ENCODE results near the gene COPS8. TPM values are rescaled to one million over a fixed set of nuclear protein-coding genes. Genes with fewer than 3 reads are reported as not detected.

The COPS8 gene
- total and polyA plus RNA-seq, 2 of the 4 experiments (the other 2 are of a cell fraction), result 47.0 to 64.9 TPM

GRCh38 chr2:237128026-237128703 lies 42.5 kb downstream of the COPS8 start:
- H3K56ac ChIP-seq (ENCODE audit: extremely low read depth, insufficient read depth, low read length), result peak overlapping the region; percentile 37; the same call in 1 of the 2 replicates
- H2AK5ac ChIP-seq (ENCODE audit: low read depth, low read length), result peak overlapping the region; percentile 94
- H4K8ac ChIP-seq (ENCODE audit: low read depth in 2 of 2, low read length in 2 of 2), result peak overlapping the region; percentile 58 to 88
- peak overlapping the region; percentile 81 for H3K18ac ChIP-seq (ENCODE audit: low read depth, low read length)
- no peaks in the 10 kb centered on the region for H3K36me3 ChIP-seq (ENCODE audit: control insufficient read depth, insufficient read depth, low read length)
- peaks cover 29% of the 10 kb centered on the region for H3K9me1 ChIP-seq (ENCODE audit: insufficient read depth, low read length)
- peak overlapping the region; percentile 95 for H3K14ac ChIP-seq (replicated peaks; ENCODE audit: low read depth, low read length)
- H3K9ac ChIP-seq (ENCODE audit: low read depth, low read length), result peak overlapping the region; percentile 18
- peak overlapping the region; percentile 95 for H3K23ac ChIP-seq (ENCODE audit: low read depth, low read length)
- WGBS, 2 experiments (ENCODE audit: extremely low coverage in 2 of 2, insufficient read length in 1 of 2), result 9% methylated on average over 6 of the region's 11 CpGs; no CpG with 5 or more reads in 1 of the 2 experiments
- intact Hi-C loops (cut with micrococcal nuclease) (loop anchor here (10.0 kb wide), 1 partner anchor 347 kb away; no protein-coding TSS in a partner anchor), dilution Hi-C loops (cut with HindIII; ENCODE audit: low sequenced_read_pairs, unreplicated experiment) (no loop called here), in situ Hi-C loops (cut with MboI; ENCODE audit: low sequenced_read_pairs) (no loop called here)
- ChIA-PET POLR2A (ENCODE audit: unreplicated experiment) (interaction anchor here (1.2 kb wide), 2 partner anchors 43 to 152 kb away, joined by 4 to 6 read pairs; partner anchors contain the start of gene COPS8), CTCF (interaction anchor here (0.8 kb wide), 1 partner anchor 645 kb away, joined by 3 read pairs; no protein-coding TSS in a partner anchor)
- DNase-seq (peak; percentile 100), ATAC-seq (ENCODE audit: low read depth) (peak; percentile 97)
- H2BK5ac ChIP-seq (ENCODE audit: low read depth, low read length, poor library complexity, severe bottlenecking), result peak overlapping the region; percentile 92
- H2BK15ac ChIP-seq (ENCODE audit: low read depth, low read length), result peak overlapping the region; percentile 95; the same call in 2 of the 3 replicates
- peak overlapping the region; percentile 91 for H2BK20ac ChIP-seq (ENCODE audit: low read depth, low read length)
- H3K9me3 ChIP-seq (ENCODE audit: control insufficient read depth, insufficient read depth, low read length), result no peaks in the 10 kb centered on the region; the same call in 1 of the 2 replicates
- H4K5ac ChIP-seq (ENCODE audit: low read depth, low read length), result peak overlapping the region; percentile 76
- no peaks in the 10 kb centered on the region for H4K20me1 ChIP-seq (ENCODE audit: insufficient read depth, low read length)
- no TSS peak for BruUV-seq (replicated peaks)
- peak overlapping the region; percentile 98 for H4K91ac ChIP-seq (ENCODE audit: insufficient read depth, low read depth, low read length)
- peak overlapping the region; percentile 98 for H2BK120ac ChIP-seq (ENCODE audit: low read depth, low read length)
- H3K79me1 ChIP-seq (ENCODE audit: low read depth in 1 of 2, low read length in 2 of 2), result peaks cover 0 to 28% of the 10 kb centered on the region in 2 experiments; a peak in 3 of 4 replicates
- no peak overlapping the region for H3K4me3 ChIP-seq (ENCODE audit: insufficient read depth, low read depth, low read length)
- H3K27me3 ChIP-seq (ENCODE audit: control insufficient read depth, insufficient read depth, low read length), result no peaks in the 10 kb centered on the region
- peak overlapping the region; percentile 9; the same call in 1 of the 2 replicates for H3K4me2 ChIP-seq (ENCODE audit: low read depth, low read length)
- H3K4me1 ChIP-seq (ENCODE audit: control insufficient read depth, insufficient read depth, low read length), result peaks cover 23% of the 10 kb centered on the region
- peak overlapping the region; percentile 68 for H2AFZ ChIP-seq (replicated peaks; ENCODE audit: low read length, poor library complexity)
- H3K27ac ChIP-seq (ENCODE audit: insufficient read depth, low read length), result peak overlapping the region; percentile 83
- peak overlapping the region; percentile 95 for H3K4ac ChIP-seq (ENCODE audit: low read depth, low read length)
- peak overlapping the region; percentile 84 for H2AK9ac ChIP-seq (replicated peaks; ENCODE audit: low read depth, low read length, poor library complexity)
- TF ChIP-seq BHLHE40 (IDR thresholded peaks at IDR 0.05; ENCODE audit: low read depth, low read length), result peak; percentile 89
- TF ChIP-seq CHD1 (IDR thresholded peaks at IDR 0.05; ENCODE audit: low read depth, low read length), result 0 out of 2 replicates have a peak, but pooled peaks have one; percentile 58
- TF ChIP-seq POLR2A (IDR thresholded peaks at IDR 0.05; ENCODE audit: low read depth, low read length), result no peak
- no peak for TF ChIP-seq ELK1 (IDR thresholded peaks at IDR 0.05; ENCODE audit: borderline replicate concordance, low read depth, low read length)
- TF ChIP-seq NFE2L2 (IDR thresholded peaks at IDR 0.05; ENCODE audit: low read depth, low read length), result 0 out of 2 replicates have a peak, but pooled peaks have one; percentile 4
- peak; percentile 82; the same call in 1 of the 2 replicates for TF ChIP-seq MAZ (IDR thresholded peaks at IDR 0.05; ENCODE audit: borderline replicate concordance, low read depth, low read length)
- peak; percentile 25; the same call in 1 of the 2 replicates for TF ChIP-seq CTCF (conservative IDR thresholded peaks at IDR 0.05; ENCODE audit: low read depth, low read length)
- no peak for TF ChIP-seq MAFK (IDR thresholded peaks at IDR 0.05; ENCODE audit: low read depth, low read length)
- TF ChIP-seq RFX5 (IDR thresholded peaks at IDR 0.05; ENCODE audit: low read depth, low read length), result no peak
- peak; percentile 20; the same call in 1 of the 2 replicates for TF ChIP-seq MXI1 (IDR thresholded peaks at IDR 0.05; ENCODE audit: borderline replicate concordance, low read depth, low read length)
- TF ChIP-seq CEBPB (IDR thresholded peaks at IDR 0.05; ENCODE audit: low read depth, low read length), result no peak
- TF ChIP-seq RCOR1 (IDR thresholded peaks at IDR 0.05; ENCODE audit: insufficient replicate concordance, low read length), result no peak
- TF ChIP-seq FOS (IDR thresholded peaks at IDR 0.05; ENCODE audit: low read depth, low read length), result peak; percentile 98
